ENCODE results near the gene DNAAF1.

DNAAF1 gene

DNA sequence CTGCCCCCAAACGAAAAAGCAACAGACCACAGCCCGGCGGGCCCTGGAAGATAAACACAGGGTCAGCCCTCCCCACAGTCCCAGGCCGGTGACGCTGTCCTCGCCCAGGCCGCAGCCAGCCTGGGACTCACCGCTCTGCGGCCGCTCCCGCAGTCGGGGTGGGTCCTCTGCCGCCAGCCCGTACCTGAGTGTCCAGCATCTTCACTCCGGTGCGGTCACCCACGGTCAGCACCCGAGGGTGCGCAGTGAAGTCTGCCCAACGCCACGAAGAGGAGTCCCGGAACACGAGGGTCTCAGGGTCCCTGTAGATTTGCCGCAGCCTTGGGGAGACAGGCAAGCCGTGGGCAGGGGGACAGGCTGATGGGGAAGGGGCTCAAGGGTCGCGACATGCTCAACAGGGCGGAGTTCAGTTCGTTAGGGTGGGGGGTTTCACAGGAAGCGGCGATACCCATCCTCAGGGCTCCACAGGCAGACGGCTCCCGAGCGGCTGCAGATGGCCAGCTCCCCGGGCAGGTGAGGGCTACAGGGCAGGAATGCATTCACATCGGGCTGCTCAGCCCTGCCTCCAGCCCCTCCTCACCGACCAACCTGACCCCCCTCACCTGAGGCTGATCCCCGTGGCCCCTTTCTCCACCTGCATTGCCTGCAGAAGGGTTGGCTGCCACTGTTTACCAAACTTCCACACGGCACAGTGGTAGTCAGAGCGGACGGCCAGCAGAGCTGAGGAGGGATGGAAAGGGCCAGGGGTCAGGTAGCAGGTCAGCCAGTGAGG is 36.2 kb downstream of the DNAAF1 start:
- H3K4me1 ChIP-seq (ENCODE audit: control insufficient read depth, insufficient read depth, low read length), result no peaks in the 10 kb centered on the region
- no peak overlapping the region for H3K4me3 ChIP-seq (ENCODE audit: low read depth, low read length)
- H3K9ac ChIP-seq (ENCODE audit: low read depth, low read length), result no peak overlapping the region
- peaks cover 45% of the 10 kb centered on the region for H3K36me3 ChIP-seq (ENCODE audit: control insufficient read depth, insufficient read depth, low read length)
- no peaks in the 10 kb centered on the region for H3K27me3 ChIP-seq (ENCODE audit: control insufficient read depth, insufficient read depth, low read length)
- no peaks in the 10 kb centered on the region for H3K9me3 ChIP-seq (ENCODE audit: control insufficient read depth, insufficient read depth, low read length)

DNA sequence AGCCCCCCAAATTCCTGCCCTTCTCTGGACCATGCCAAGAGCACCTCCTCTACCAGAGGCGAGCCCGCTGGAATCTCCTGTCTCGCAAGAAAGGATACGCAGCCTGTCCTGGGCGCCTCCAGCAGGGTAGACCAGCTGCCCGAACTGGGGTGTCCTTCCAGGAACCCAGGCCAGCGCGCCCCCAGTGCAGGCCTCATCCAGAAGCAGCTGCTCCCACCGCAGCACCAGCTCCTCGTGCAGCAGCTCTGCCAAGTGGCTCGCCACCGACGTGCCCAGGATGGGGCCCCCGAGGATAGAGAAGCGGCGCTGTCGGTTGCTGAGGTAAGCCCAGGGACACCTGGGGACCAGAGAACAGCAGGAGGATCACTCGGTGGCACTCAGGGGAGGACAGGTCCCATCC is 37.0 kb downstream of the DNAAF1 start:
- H3K9ac ChIP-seq (ENCODE audit: low read depth, low read length), result no peak overlapping the region
- no peaks in the 10 kb centered on the region for H3K9me3 ChIP-seq (ENCODE audit: control insufficient read depth, insufficient read depth, low read length)
- no peaks in the 10 kb centered on the region for H3K4me1 ChIP-seq (ENCODE audit: control insufficient read depth, insufficient read depth, low read length)
- no peak overlapping the region for H3K4me3 ChIP-seq (ENCODE audit: low read depth, low read length)
- no peaks in the 10 kb centered on the region for H3K27me3 ChIP-seq (ENCODE audit: control insufficient read depth, insufficient read depth, low read length)
- H3K36me3 ChIP-seq (ENCODE audit: control insufficient read depth, insufficient read depth, low read length), result peaks cover 45% of the 10 kb centered on the region

DNA sequence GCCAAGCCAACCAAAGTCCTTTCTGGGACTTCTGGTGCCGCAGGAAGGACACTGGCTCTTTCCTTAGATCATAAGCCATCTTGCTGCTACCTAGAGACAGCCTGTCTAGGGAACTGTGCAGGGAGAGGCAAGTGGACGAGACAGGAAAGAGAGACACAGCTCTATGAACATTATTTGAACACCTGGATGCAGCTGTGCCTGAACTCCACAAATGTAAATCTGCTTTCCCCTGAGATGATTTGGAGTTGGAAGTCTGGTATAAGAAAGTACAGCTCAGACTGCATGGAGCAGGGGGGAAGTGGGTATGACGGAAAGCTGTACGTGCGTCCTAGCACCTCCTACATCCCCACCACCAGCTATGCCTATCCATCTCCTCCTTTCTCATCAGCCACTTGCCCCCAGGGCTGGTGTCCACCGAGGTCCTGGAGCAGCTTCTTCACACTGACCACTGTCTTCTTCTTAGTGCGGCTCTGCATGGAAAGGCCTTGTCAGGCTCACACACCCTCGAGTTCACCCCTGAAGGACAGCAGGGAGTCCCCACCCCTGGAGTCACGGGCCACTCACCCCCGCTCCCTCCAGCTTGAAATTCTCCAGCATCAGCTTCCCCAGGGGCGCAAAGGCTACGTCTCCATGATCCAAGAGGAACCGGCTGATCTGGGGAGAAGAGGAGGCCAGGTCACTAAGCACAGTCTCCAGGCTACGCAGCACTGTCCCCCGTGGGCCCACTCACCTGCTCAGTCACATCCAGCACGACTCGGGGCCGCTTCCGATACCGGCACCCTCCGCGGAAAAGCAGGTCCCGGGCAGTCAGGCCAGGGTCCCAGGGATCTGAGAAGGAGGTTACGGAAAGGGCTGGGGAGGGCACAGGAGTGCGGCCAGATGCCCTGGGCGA is 37.8 kb downstream of the DNAAF1 start:
- H3K9me3 ChIP-seq (ENCODE audit: control insufficient read depth, insufficient read depth, low read length), result no peaks in the 10 kb centered on the region
- no peaks in the 10 kb centered on the region for H3K4me1 ChIP-seq (ENCODE audit: control insufficient read depth, insufficient read depth, low read length)
- no peaks in the 10 kb centered on the region for H3K27me3 ChIP-seq (ENCODE audit: control insufficient read depth, insufficient read depth, low read length)
- H3K4me3 ChIP-seq (ENCODE audit: low read depth, low read length), result no peak overlapping the region
- H3K9ac ChIP-seq (ENCODE audit: low read depth, low read length), result no peak overlapping the region
- peaks cover 44% of the 10 kb centered on the region for H3K36me3 ChIP-seq (ENCODE audit: control insufficient read depth, insufficient read depth, low read length)

DNA sequence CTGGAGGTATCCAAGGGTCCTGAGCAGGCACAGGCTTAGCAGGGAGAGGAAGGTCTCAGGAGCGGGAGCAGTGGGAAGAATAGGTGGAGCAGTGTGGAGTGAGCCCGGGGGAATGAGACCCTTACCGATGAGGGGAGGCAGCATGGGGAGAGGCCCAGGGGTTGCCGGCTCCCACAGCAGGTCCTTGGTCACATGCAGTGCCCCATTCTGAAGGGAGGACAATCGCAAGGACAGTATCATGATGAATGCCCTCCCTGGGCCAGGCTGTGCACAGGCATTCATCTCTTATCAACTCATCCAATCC is 38.4 kb downstream of the DNAAF1 start:
- Histone ChIP-seq H3K9me3 (ENCODE audit: control insufficient read depth, insufficient read depth, low read length) (no peaks in the 10 kb centered on the region), H3K36me3 (ENCODE audit: control insufficient read depth, insufficient read depth, low read length) (peaks cover 41% of the 10 kb centered on the region), H3K4me3 (ENCODE audit: low read depth, low read length) (no peak overlapping the region), H3K9ac (ENCODE audit: low read depth, low read length) (no peak overlapping the region), H3K4me1 (ENCODE audit: control insufficient read depth, insufficient read depth, low read length) (no peaks in the 10 kb centered on the region), H3K27me3 (ENCODE audit: control insufficient read depth, insufficient read depth, low read length) (no peaks in the 10 kb centered on the region)

DNA sequence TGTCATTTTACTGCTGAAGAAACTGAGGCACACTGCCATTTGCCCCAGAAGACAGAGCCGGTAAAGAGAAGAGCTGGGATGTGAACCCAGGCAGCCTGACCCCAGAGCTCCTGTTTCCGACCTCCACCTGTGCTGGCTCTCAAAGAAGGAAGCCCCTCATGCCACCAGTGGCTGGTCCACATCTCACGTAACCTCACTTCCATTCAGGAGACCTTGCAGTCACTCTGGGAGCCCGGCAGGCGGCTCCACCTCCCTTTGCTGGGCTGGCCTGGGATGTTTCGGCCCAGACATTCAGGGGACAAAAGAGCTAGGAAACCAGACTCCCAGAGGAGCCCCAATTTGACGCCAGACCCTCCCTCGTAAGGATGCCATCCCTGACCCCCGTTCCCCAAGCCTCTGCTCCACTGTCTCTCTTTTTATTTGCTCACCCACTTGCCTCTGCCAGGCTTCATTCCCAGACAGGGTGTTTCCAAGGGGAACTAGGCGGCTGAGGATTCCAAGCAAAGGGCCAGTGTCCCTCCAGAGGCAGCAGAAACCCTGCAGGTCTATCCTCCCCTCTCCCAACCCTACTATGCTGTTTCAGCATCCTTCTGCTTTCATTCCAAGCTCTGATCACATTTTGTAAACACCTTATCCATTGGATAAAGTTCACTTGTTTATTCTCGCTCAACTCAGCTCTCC is 38.9 kb downstream of the DNAAF1 start:
- H3K27me3 ChIP-seq (ENCODE audit: control insufficient read depth, insufficient read depth, low read length), result no peaks in the 10 kb centered on the region
- H3K9ac ChIP-seq (ENCODE audit: low read depth, low read length), result no peak overlapping the region
- H3K36me3 ChIP-seq (ENCODE audit: control insufficient read depth, insufficient read depth, low read length), result peaks cover 36% of the 10 kb centered on the region
- H3K4me1 ChIP-seq (ENCODE audit: control insufficient read depth, insufficient read depth, low read length), result no peaks in the 10 kb centered on the region
- no peaks in the 10 kb centered on the region for H3K9me3 ChIP-seq (ENCODE audit: control insufficient read depth, insufficient read depth, low read length)
- no peak overlapping the region for H3K4me3 ChIP-seq (ENCODE audit: low read depth, low read length)

DNA sequence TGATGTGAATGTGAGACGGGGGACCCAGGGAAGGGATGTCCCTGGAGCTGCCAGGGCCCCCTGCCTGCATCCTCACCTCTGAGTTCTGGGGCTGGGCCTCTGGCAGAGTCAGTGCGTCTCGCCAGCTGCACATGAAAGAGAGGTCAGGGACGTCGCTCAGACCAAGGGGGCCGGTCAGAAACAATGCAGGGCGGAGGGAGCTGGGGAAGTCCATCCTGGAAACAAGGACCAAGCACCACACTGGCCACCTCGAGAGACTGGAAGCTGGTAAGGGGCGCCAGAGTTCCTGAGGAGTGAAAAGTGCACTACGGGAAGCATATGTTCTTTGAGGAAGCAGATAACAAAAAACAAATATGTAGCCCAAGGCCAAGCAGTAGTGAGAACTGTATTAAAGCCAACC is 39.7 kb downstream of the DNAAF1 start:
- no peaks in the 10 kb centered on the region for H3K9me3 ChIP-seq (ENCODE audit: control insufficient read depth, insufficient read depth, low read length)
- H3K9ac ChIP-seq (ENCODE audit: low read depth, low read length), result no peak overlapping the region
- peaks cover 32% of the 10 kb centered on the region for H3K36me3 ChIP-seq (ENCODE audit: control insufficient read depth, insufficient read depth, low read length)
- no peak overlapping the region for H3K4me3 ChIP-seq (ENCODE audit: low read depth, low read length)
- no peaks in the 10 kb centered on the region for H3K27me3 ChIP-seq (ENCODE audit: control insufficient read depth, insufficient read depth, low read length)
- H3K4me1 ChIP-seq (ENCODE audit: control insufficient read depth, insufficient read depth, low read length), result no peaks in the 10 kb centered on the region

DNA sequence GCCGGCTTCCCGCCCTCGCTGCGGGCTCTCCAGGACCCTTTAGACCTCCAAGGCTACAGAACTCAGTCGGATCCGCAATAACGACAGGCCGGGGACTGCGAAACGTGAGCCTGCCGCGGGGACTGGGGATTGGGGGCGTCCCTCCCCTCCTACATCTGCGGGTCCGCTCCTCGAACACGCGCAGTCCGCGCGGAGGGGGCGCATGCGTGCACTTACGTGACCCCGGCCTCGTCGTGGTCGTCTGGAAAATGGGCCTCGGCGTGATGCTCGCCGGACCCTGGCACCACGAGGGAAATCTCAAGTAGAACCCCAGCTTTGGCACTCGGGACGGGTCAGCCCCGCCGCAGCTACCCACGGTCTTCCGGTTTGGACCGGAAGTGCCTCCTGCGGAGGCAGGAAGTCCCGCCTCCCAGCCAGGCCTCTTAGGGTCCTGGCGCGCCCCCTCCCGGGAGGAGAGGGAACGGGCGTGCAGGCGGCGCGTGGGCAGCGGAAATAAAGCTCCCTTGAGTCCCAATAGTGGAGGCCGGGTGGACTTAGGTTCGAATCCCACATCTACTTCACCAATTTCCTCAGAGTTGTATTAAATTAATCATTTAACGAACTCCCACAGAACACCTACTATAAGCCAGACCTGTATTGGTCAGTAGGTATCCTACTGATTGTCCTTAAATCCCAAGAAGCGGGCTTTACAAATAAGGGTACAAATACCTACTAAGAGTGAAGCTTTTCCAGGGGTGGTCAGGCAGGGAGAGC is 41.8 kb downstream of the DNAAF1 start, which contains the start of gene TAF1C:
TSS of gene TAF1C (minus strand) at position 373 of the 753 bp plus-strand sequence. CDS start 2,069 bp downstream, outside the sequence.
- Histone ChIP-seq H3K27me3 (ENCODE audit: control insufficient read depth, insufficient read depth, low read length) (no peaks in the 10 kb centered on the region), H3K36me3 (ENCODE audit: control insufficient read depth, insufficient read depth, low read length) (peaks cover 22% of the 10 kb centered on the region), H3K9me3 (ENCODE audit: control insufficient read depth, insufficient read depth, low read length) (no peaks in the 10 kb centered on the region), H3K9ac (ENCODE audit: low read depth, low read length) (peak within 1 kb of the TSS; percentile 90), H3K4me1 (ENCODE audit: control insufficient read depth, insufficient read depth, low read length) (no peaks in the 10 kb centered on the region), H3K4me3 (ENCODE audit: low read depth, low read length) (peak within 1 kb of the TSS; percentile 93)

DNA sequence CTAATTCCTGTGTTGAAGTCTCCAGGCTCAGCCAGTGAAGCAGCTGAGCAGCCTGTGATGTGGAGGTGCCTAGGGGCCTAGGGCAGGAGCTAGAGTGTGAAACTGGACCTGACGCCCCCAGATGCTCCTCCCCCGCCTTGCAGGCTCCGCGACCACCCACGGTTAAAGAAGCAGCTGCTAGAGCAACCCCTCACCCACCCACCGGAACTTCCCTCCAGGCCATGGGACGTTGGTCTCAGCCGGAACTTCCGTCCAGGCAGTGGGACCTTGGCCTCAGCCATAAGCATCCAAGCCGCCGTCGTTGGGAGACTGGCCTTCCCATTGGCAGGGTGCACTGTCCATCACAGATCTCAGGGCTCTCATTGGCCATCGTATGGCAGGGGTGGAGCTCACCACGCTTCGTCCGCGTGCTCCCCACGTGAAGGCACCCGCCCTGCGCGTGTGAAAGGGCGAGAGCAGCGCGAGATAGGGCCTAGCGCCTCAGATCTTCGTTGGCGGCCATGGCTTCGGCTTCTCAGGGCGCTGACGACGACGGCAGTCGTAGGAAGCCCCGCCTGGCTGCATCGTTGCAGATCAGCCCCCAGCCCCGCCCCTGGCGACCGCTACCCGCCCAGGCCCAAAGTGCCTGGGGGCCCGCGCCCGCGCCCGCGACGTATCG is 45.8 kb downstream of the DNAAF1 start, which contains the start of gene ADAD2:
TSS of gene ADAD2 (plus strand) at position 427 of the 658 bp plus-strand sequence. CDS start at position 501, 74 bp downstream.
- Histone ChIP-seq H3K4me3 (ENCODE audit: low read depth, low read length) (no peak within 1 kb of the TSS), H3K4me1 (ENCODE audit: control insufficient read depth, insufficient read depth, low read length) (no peaks in the 10 kb centered on the region), H3K9ac (ENCODE audit: low read depth, low read length) (no peak within 1 kb of the TSS), H3K9me3 (ENCODE audit: control insufficient read depth, insufficient read depth, low read length) (no peaks in the 10 kb centered on the region), H3K27me3 (ENCODE audit: control insufficient read depth, insufficient read depth, low read length) (no peaks in the 10 kb centered on the region), H3K36me3 (ENCODE audit: control insufficient read depth, insufficient read depth, low read length) (no peaks in the 10 kb centered on the region)

DNA sequence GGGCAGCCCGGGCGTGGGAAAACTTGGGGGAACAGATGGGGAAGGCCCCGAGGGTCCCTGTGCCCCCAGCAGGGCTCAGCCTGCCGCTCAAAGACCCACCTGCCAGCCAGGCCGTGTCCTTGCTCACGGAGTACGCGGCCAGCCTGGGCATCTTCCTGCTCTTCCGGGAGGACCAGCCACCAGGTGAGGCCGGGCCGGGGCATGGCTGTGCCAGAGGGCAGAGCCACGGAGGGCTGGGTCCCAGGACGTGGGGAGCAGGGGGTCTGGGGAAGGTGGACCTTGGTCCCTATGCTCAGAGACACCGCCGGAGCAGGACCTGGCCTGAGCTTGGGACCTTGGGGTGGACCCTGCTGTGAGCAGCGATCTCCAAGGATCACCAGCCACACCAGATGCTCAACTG is 46.4 kb downstream of the DNAAF1 start:
- no peak overlapping the region for H3K4me3 ChIP-seq (ENCODE audit: low read depth, low read length)

DNA sequence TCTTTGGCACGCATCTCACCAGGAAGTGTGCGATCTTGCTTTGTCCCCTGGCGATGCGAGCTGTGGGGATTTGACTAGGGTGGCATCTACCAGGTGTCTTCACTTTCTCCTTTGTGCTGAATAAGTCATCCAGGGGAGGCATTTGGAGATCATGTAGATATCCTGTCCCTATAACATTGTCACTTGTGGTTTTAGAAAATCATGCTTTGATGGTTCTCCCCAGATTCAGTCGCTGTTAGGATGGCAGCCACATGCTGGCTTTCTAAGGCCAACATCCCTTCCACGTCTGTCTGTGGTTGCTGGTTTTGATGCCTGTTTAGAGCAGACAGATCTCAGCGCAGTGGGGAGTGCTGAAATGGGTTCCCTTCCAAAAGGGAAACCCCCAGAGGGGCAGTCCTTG is 48.4 kb downstream of the DNAAF1 start:
- H3K4me1 ChIP-seq (ENCODE audit: control insufficient read depth, insufficient read depth, low read length), result no peaks in the 10 kb centered on the region
- H3K9ac ChIP-seq (ENCODE audit: low read depth, low read length), result no peak overlapping the region
- H3K4me3 ChIP-seq (ENCODE audit: low read depth, low read length), result no peak overlapping the region
- no peaks in the 10 kb centered on the region for H3K9me3 ChIP-seq (ENCODE audit: control insufficient read depth, insufficient read depth, low read length)
- H3K27me3 ChIP-seq (ENCODE audit: control insufficient read depth, insufficient read depth, low read length), result no peaks in the 10 kb centered on the region
- no peaks in the 10 kb centered on the region for H3K36me3 ChIP-seq (ENCODE audit: control insufficient read depth, insufficient read depth, low read length)

More for the DNA sequence above, 46.4 kb downstream of the DNAAF1 start:
- Histone ChIP-seq H3K27me3 (ENCODE audit: control insufficient read depth, insufficient read depth, low read length) (no peaks in the 10 kb centered on the region), H3K4me1 (ENCODE audit: control insufficient read depth, insufficient read depth, low read length) (no peaks in the 10 kb centered on the region), H3K9me3 (ENCODE audit: control insufficient read depth, insufficient read depth, low read length) (no peaks in the 10 kb centered on the region), H3K9ac (ENCODE audit: low read depth, low read length) (no peak overlapping the region), H3K36me3 (ENCODE audit: control insufficient read depth, insufficient read depth, low read length) (no peaks in the 10 kb centered on the region)

DNA sequence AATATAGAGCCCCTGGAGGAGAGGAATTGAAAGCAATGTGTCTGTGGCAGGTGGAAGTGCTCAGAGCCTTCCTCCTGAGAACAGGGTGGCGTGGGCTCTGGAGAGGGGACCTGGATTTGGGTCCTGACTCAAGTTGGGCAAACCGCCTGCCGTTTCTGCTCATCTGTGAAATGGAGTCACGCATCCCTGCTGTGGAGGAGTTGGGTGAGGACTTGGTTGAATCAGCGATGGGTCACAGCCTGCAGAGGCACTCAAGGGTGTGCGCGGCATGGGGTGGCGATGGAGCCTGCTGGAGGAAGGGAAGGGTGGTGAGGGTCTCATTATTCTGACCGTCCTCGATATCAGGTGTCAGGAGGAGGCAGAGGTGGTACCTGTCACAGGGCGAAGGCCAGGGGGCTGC is 48.9 kb downstream of the DNAAF1 start:
- H3K9ac ChIP-seq (ENCODE audit: low read depth, low read length), result no peak overlapping the region
- no peaks in the 10 kb centered on the region for H3K36me3 ChIP-seq (ENCODE audit: control insufficient read depth, insufficient read depth, low read length)

More for the DNA sequence above, 48.9 kb downstream of the DNAAF1 start:
- no peaks in the 10 kb centered on the region for H3K4me1 ChIP-seq (ENCODE audit: control insufficient read depth, insufficient read depth, low read length)
- no peaks in the 10 kb centered on the region for H3K27me3 ChIP-seq (ENCODE audit: control insufficient read depth, insufficient read depth, low read length)
- H3K4me3 ChIP-seq (ENCODE audit: low read depth, low read length), result no peak overlapping the region
- H3K9me3 ChIP-seq (ENCODE audit: control insufficient read depth, insufficient read depth, low read length), result no peaks in the 10 kb centered on the region

Data from iPS-15b (cell line).